ENCODE measurements around the gene NID2.

DNA sequence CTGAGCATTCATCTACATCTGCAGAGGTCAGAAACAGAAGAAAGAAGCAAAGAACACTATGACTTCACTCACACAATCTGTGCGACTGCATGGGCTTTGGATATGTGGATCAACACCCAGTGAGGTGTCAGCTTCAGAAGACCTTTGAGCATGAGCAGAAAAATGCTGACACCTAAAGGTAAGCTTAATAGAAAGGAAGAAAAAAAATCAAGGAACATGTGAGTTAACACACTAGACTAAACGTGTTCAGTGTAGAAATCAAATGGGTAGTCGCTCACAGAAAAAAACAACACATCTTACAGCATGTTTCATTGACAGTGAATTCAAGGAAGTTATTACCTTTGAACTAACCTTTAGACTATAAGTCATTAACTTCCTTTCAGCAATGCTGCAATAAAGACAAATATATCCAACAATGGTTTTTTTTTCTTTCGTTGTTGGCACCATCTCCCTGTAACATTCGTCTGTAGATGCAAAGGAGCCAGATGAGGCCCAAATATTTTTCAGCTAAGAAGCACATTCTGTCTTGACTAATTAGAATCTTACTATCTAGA is 48.6 kb downstream of the NID2 start:
- TF ChIP-seq, protein P1, sequence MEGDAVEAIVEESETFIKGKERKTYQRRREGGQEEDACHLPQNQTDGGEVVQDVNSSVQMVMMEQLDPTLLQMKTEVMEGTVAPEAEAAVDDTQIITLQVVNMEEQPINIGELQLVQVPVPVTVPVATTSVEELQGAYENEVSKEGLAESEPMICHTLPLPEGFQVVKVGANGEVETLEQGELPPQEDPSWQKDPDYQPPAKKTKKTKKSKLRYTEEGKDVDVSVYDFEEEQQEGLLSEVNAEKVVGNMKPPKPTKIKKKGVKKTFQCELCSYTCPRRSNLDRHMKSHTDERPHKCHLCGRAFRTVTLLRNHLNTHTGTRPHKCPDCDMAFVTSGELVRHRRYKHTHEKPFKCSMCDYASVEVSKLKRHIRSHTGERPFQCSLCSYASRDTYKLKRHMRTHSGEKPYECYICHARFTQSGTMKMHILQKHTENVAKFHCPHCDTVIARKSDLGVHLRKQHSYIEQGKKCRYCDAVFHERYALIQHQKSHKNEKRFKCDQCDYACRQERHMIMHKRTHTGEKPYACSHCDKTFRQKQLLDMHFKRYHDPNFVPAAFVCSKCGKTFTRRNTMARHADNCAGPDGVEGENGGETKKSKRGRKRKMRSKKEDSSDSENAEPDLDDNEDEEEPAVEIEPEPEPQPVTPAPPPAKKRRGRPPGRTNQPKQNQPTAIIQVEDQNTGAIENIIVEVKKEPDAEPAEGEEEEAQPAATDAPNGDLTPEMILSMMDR (IDR thresholded peaks at IDR 0.05): no peak
- TF ChIP-seq EZH2phosphoT487 (IDR thresholded peaks at IDR 0.05): no peak
- no peak for TF ChIP-seq EZH2 (IDR thresholded peaks at IDR 0.05)
